HG03039 (cell line): ENCODE data around the gene CACNB2.

Experiments
- ATAC-seq: cut with Tn5 transposase; IDR thresholded peaks from one replicate; pipeline ENCODE4 v1.9.1; 2021; ENCODE audit warnings: mild to moderate bottlenecking, moderate library complexity; ENCODE audit not compliant: unreplicated experiment

CACNB2 gene

DNA sequence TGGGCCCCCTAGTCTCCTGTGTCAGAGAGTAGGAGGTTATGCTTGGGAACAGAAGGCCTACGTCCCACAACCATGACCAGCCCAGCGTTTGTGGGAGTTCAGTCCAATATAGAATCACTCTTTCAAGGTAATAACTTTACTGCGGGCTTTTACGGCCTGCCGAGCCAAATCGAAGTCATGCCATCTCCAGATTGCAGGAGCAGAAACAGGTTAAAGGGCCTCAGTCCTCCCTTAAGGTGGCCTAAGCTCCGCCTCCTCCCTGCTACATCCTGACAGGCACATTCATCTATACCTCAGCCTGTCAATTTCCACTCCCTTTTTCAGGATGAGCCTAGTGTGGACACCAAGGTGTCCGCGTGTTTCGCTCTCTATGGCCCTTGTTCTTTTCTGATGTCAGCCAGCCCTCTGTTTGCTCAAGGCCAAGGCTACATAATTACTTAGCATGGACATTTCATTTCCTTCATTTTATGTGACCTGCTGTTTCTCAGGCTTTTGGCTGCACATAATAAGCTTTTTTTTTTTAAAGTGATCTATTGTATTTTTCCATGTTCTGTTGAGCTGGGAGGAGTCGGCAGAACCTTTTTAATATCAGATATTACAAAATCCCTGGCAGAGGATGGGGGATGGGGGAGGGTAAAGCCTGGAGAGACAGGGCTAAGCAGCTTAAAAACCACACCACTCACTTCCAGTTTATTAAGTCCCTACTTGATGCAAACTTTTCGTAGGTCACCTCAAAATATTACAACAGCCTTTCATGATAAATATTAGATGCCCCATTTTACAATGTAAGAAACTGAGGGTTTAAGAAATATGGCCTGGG, 84.6 kb downstream of the CACNB2 start:
- ATAC-seq = no peak

GRCh38 chr10:18226336-18226735, 86.1 kb downstream of the CACNB2 start:
- ATAC-seq = no peak

DNA sequence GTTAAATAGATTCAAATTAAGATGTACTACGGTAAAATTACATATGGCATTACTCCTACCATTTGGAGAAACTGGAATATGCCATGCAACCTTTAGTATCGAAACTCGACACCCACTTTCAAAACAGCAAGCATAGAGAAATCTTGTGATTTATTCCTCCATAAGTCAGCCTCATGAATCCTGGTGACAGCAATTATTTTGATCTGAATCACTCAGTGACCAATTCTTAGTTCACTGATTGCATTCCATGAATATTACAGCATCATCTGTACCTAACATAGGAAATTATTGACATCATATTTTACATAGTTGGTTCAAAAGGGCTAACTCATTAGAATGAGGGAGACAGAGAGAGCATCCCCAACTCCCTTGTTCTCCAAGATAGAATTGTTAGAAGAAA, 89.6 kb downstream of the CACNB2 start:
- no peak for ATAC-seq

DNA sequence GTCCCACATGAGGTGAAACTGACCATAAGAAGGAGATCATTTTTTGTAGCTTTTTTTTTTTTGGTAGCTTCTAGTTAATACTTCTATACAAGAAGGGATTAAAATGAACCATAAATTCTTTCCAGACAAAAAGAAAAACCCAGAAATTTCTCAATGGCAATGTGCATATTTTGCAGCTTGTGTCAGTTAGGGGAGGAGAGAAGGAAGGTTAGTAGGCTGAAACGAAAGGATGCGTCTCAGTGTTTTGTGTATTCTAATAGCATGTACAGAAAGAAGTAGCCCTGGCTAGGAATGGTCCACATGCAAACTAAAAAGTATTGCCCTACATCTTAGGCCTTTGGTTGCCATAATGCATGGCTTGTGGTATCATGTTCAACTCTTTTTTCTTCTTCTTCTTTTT, 90.6 kb downstream of the CACNB2 start:
- ATAC-seq = no peak

GRCh38 chr10:18231480-18231879, 91.3 kb downstream of the CACNB2 start:
- no peak for ATAC-seq

- ATAC-seq = no peak
These were observed 93.6 kb downstream of the CACNB2 start for GRCh38 chr10:18233775-18234174.

DNA sequence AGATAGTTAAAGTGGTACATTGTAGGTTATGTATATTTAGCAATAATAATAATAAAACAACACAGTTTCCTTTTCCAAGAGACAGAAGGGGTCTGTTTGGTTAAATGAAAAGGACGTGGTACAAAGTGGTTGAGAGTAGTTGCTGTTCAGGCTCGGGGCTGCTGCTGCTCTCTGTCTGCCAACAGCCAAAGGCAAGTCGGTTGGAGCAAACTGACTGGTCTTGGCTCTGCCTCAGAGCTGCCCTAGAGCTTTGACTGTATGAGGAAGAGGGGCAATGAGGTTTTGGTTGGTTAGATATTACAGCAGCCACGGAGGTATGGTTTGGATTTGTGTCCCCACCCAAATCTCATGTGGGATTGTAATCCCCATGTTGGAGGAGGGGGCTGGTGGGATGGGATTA, 95.3 kb downstream of the CACNB2 start:
- no peak for ATAC-seq

GRCh38 chr10:18236756-18237155, 96.5 kb downstream of the CACNB2 start:
- ATAC-seq = no peak

- no peak for ATAC-seq
These were observed 98.8 kb downstream of the CACNB2 start for GRCh38 chr10:18238870-18239485.

DNA sequence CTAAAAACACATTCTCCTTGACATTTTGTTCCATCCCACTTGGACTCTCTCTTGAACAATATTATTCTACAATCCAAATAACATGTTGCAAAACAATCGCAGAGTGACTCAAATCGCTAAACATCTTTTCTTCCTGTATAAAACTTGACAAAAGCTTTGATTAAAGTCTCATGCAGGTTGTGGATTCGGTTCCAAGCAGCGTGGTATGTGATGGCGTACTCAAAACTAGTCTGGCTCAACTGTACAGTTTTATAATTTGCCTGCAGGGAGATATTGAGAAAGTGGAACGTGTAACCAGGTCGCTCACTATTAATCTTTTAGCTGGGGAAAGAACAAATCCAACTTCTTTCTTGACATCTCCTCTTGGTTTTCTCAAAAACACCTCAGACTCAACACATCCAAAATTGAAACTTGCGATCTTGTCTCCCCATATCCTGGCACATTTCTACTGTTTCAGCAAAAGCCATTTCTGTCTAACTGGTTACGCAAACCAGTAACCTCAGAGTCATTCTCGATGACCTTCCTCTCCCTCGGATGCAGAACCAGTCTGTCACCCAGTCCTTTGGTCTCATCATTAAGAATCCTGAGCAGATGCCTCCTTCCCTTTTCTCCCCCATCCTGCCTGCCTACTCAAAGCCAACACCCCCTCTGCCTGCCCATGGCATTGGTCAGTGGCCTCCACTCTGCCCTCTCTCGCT, 100.1 kb downstream of the CACNB2 start:
- no peak for ATAC-seq

GRCh38 chr10:18246967-18247366, 106.7 kb downstream of the CACNB2 start:
- ATAC-seq = no peak

- no peak for ATAC-seq
These were observed 111.9 kb downstream of the CACNB2 start for GRCh38 chr10:18252086-18252485.

GRCh38 chr10:18254086-18254485, 113.9 kb downstream of the CACNB2 start:
- ATAC-seq = no peak

DNA sequence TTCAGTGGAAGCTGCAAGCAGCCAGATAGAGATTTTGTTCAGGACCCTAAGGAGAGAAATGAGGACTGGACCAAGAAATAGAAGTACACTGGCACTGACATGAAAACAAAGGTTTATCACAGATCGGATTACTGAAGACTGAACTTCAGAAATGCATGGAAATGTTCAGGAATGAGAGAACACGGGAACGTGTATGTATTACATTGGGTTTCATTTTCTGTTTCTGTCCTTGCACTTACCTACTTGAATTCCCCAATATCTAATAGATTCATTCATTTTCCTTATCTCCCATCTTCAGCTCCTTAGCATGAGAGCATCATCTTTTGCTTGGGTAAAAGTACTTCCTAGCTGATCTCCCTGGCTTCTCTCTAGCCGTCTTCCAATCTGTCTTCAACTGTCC, 114.5 kb downstream of the CACNB2 start:
- no peak for ATAC-seq

- ATAC-seq = no peak
These were observed 120.2 kb downstream of the CACNB2 start for GRCh38 chr10:18260310-18260922.

DNA sequence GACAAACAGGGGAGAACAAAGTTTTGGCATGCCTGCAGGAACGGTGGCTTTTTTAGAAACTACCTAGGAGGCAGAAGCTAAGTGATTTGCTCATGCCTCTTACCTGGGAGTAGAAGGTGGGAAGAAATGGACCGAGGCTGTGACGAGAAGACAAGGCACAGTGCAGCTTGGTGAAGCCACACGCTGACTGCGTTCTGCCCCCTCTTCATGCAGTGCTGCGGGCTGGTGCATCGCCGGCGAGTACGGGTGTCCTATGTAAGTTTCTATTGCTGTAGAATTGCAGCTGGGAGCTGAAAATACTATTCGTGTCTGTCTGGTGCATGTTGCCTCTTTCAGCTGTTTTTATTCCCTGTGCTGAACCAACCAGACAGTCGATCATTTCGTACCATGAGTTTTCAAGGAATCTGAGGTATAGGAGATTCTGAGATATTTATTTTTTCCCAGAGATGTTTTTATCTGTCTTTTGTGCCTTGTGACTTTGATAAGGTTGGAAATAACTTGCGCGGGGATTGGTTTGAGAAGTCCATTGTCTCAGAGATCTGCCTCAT, 120.9 kb downstream of the CACNB2 start:
- ATAC-seq = no peak

GRCh38 chr10:18261768-18262231, 121.6 kb downstream of the CACNB2 start:
- no peak for ATAC-seq

- no peak for ATAC-seq
These were observed 124.3 kb downstream of the CACNB2 start for GRCh38 chr10:18264466-18265050.

DNA sequence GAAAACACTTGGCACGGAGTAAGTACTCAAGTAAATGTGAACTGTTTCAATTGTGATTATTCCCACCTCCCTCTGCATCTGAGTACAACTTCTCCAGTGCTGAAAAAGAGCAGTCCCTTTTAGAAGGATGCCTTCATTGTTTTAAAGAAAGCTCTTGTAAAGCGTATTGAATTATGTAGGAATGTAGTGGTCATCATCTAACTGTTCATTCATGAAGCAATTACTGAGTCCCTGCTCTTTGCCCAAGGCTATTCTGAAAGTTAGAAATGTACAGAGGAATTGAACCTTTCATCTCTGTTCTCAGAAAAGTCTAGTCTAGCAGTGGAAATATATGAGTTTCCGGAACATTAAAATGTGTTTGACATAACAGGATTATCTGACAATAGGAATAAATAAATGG, 127.8 kb downstream of the CACNB2 start:
- no peak for ATAC-seq

- ATAC-seq = no peak
These were observed 131.3 kb downstream of the CACNB2 start for GRCh38 chr10:18271491-18271890.

GRCh38 chr10:18273039-18273438, 132.8 kb downstream of the CACNB2 start:
- ATAC-seq = no peak
